ENCODE data around the gene FGF9.

The FGF9 gene

DNA sequence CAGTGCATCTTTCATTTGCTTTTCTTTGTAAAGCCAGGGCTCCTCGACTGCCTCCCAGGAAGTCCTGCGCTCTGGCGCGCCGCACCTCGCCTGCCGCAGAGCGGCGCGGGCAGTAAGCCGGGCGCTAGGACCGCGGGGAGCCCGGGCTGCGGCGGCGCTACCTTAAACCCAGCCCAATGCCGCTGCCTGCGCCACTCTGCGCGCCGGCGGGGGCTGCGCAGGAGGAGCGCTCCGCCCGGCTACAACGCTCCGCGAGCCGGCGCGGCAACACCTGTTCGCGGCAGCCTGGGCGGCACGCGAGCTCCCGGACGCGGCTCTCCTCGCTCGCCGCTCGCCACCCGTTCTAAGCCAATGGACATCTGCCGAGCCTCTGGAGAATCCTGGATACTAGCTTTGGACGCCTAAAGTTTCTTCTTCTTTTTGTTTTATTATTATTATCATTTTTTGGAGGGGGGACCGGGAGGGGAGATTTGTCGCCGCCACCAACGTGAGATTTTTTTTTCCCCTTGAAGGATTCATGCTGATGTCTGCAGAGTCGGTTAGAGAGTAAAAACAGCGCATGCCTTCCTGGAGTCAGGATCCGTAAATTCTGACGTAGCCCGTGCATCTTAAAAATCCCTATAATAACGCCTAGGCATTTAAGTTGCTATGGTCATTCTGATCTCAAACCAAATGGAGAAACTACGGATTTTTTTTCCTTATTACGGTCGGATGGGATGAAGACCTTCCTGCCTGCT is at the start of gene FGF9:
Gene FGF9 (plus strand): TSS at position 191 of the 737 bp plus-strand sequence. CDS start 840 bp downstream, outside the sequence.
- peak; percentile 69 to 93 for DNase-seq

DNA sequence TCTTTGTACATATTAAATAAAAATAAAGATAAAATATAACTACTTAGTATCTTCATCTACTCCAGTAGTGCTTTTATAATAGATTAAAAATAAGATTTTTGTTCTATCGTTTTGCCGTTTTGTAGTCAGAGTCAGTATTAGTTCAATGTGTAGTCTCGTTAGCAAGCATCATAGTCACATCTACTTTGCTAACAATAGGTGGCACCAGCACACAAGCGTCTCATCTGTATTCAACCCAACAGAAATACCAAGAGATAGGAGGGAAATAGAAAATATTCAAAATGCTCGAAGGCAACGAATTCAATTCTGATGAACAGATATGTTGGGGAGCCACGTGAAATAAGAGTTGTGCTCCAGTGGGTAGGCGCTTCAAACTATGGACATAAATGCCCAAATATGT is 45.5 kb upstream of the FGF9 start:
- DNase-seq = peak; percentile 14 to 62

DNA sequence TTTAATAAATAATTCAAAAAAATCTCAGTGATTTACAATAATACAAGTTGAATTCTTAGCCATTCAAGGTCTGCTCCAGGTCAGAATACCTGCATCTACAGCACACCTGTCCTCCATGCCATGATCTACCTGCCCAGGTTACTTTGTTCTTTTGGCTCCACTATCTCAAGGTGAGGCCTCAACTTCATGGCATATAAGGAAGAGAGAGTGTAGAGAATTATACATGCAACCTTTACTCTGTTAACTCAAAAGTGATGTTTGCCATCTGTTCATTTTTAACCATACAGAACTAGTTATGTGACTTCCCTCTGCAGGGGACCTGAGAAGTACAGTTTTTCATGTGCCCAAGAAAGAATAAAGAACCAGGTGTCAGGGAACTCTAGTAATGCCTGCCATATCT is 38.7 kb upstream of the FGF9 start:
- DNase-seq = no peak

GRCh38 chr13:21636656-21637055 is 34.2 kb upstream of the FGF9 start:
- DNase-seq = no peak

DNA sequence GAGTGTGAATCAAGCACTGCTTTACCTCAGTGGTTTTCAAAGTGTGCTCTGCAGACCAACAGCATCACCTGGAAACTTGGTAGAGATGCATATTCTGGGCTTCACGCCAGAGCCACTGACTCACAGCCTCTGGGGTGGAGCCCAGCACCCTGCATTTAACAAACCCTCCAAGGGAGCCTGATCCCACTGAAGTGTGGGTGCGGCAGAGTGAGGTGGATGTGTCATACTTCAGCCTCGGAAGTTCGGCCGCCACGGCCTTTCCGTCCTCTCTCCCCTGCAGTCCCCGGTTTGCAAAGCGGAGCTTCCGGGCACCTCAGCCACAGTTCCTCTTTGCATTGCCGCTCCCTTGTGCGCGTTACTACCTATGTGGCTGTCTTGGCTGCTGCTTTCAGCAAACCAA is 33.6 kb upstream of the FGF9 start:
- DNase-seq = no peak

- peak in 1 of 2 experiments; percentile 18 for DNase-seq
These were observed 32.3 kb upstream of the FGF9 start for GRCh38 chr13:21638319-21639282.

GRCh38 chr13:21639561-21639960 is 31.3 kb upstream of the FGF9 start:
- no peak for DNase-seq

GRCh38 chr13:21641629-21642028 is 29.2 kb upstream of the FGF9 start:
- no peak for DNase-seq

DNA sequence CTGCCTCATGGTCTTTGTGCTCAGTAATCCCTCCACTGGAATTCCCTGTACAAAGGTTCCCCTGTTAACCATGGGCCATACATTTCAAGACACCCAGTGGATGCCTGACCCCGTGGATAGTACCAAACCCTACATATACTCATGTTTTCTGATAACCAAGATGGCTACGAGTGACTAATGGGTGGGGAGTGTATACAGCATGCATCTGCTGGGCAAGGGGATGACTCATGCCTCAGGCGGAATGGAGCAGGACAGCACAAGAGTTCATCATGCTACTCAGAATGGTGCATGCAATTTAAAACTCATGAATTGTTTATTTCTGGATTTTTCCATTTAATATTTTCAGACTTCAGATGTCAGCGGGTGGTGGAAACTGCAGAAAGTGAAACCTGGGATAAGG is 13.3 kb upstream of the FGF9 start:
- no peak for DNase-seq

DNA sequence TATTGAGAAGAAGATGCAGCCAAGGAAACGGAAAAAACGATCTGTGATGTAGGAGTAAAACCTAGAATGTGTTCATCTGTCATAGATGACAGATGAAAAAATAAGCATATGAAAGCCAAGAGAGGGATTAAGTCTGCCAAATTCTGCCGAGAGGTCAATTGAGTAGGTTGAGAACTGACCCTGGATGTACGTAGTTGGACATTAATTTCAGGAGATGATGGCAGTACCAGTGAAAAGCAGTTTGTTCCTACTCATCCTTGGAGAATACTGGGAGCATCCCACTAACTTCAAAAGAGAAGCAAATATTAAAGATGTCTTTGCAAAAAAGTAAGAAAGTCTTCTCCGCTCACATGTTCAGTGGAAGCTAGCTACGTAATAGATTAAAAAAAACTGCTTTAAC is 11.8 kb upstream of the FGF9 start:
- no peak for DNase-seq

- DNase-seq = peak; percentile 33 to 62
These were observed 9.6 kb upstream of the FGF9 start for GRCh38 chr13:21661097-21661909.

- peak in 1 of 2 experiments; percentile 31 for DNase-seq
These were observed 7.7 kb upstream of the FGF9 start for GRCh38 chr13:21663197-21663596.

- peak; percentile 70 to 79 for DNase-seq
These were observed 2.1 kb upstream of the FGF9 start for GRCh38 chr13:21668732-21669275.

DNA sequence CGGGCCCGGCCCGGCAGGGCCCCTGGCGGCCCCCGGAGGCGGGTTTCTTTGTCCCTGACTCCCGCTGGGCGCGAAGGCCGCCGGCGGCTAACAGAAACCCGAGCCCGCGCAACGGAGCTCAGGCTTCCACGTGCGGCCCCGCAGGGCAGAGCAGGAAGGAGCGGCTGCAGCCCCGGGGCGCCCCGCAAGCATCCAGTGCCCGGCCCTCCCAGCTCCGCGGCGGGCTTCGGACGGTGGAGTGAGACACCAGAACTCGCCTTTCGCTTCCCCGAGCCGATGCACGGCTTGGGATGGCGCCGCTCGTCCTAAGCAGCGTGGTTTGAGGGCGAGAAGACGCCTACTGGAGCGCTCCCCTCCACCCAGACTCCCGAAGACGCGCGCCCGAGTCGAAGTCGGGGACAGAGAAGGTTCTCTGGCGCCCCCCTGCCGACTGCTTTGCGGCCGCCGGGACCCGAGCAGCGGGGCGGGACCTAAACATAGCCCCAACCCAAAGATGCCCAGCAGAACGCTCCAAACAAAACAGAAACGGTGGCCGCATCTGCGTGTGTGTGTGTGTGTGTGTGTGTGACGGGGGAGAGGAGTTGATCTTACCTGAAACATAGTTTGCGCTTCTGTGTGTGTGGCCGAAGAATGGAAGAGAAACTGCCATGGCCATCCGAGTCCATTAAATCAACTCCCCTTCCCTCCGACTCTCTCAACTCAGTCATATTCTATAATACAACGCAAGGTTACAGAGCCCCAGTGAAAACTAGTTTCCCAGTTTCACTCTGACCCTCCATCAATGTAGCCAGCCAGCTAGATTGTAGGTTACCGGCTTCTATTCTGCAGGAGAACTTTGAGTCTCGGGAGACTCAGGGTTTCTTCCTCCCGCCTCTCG is 629 bp upstream of the FGF9 start:
- DNase-seq = peak; percentile 64 to 81

- peak in 1 of 2 experiments; percentile 37 for DNase-seq
These were observed 880 bp downstream of the FGF9 start for GRCh38 chr13:21671620-21672286.

- no peak for DNase-seq
These were observed 1.4 kb downstream of the FGF9 start for GRCh38 chr13:21672287-21672680.

DNA sequence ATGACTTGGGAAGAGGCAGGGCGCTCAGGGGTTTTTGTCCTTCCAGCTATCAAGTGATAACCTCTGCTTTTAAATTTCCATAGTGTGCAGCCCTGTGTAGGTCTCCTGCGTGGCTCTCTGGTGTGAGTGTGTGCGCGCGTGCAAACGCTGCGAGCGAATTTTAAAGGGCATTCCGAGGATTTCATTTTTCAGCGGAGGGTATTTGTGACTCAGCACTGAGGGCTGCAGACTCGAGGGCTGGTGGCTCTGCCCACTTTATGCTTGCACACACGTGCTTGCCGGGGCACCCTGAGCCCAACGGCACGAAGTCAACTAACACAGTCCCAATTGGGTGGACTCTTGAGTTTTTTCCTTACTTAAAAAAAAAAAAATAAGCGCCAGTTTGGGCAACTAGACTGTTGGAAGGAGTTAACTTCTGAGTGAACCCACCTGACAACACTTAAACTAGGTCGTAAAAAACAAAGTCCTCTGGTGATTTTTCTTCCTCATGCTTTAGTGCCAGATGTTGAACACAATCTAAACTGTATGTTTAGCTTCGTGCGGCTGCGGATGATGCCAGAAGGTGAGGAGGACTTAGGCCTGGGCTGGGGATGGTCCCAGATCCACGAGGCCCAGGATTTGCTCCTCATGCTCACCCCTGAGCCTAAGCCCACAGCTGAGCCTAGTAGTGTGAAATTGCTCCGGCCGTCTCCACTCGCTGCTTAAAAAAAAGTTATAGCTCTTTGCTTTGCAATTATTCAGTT is 2.1 kb downstream of the FGF9 start:
- peak in 1 of 2 experiments; percentile 34 for DNase-seq

DNA sequence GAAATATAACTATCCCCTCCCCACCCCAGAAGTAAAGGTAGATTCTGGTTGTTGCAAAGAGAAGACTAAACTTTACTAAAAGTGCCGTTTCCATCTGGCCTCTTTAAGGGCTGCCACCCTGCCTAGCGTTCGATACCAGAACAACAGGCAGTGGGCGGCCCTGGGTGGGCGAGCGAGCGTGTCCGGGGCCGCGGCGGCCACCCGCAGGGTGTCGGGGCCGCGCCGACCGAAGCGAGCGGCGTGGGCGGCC is 2.6 kb downstream of the FGF9 start:
- no peak for DNase-seq

GRCh38 chr13:21673789-21674489 is 3.1 kb downstream of the FGF9 start:
- DNase-seq = peak; percentile 31 to 59

DNA sequence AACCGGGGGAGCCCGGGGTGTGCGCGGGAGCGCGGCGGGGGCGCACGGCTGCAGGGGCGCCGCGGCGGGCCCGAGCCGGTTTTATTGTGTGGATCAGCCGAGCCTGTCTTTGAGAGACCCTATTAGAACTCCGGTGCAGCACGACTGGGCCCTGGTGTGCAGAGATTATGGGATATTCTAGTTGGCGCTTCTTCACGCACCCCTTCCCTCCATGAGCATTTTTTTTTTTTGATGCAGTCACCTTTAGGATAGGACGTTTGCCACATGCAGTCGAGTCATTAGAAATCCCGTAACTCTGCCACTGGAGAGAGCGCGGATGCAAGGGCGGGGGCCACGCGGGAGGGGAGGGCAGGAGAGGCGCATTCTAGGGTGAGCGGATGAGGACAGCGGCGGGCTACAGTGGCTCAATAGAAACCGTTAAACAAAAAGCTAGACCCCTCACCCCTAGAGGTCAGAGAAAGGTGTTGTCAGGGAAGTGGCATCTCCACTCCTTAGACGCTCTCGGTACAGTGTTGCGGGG is 3.7 kb downstream of the FGF9 start:
- DNase-seq = peak in 1 of 2 experiments; percentile 59

Measured in NCI-H524 (cell line).